OCI-LY7 (cell line): ENCODE measurements around the gene CHRNA4.

ENCODE experiments used
- EZH2phosphoT487 ChIP-seq: fragments of 200-600 bp; sonication (generic); IDR thresholded peaks from 2 replicates; pipeline ENCODE4 v1.6.1; 2018; ENCODE audit warnings: low read depth, borderline replicate concordance, mild to moderate bottlenecking, mixed run types, antibody characterized with exemption, low read length, moderate library complexity, mixed read lengths
- TF ChIP-seq, protein P1 (sequence below): fragments of 200-600 bp; sonication (generic); conservative IDR thresholded peaks from 2 replicates; pipeline ENCODE4 v1.5.1; 2014; ENCODE audit warnings: mild to moderate bottlenecking, antibody characterized with exemption, low read length, moderate library complexity, mixed read lengths

DNA sequence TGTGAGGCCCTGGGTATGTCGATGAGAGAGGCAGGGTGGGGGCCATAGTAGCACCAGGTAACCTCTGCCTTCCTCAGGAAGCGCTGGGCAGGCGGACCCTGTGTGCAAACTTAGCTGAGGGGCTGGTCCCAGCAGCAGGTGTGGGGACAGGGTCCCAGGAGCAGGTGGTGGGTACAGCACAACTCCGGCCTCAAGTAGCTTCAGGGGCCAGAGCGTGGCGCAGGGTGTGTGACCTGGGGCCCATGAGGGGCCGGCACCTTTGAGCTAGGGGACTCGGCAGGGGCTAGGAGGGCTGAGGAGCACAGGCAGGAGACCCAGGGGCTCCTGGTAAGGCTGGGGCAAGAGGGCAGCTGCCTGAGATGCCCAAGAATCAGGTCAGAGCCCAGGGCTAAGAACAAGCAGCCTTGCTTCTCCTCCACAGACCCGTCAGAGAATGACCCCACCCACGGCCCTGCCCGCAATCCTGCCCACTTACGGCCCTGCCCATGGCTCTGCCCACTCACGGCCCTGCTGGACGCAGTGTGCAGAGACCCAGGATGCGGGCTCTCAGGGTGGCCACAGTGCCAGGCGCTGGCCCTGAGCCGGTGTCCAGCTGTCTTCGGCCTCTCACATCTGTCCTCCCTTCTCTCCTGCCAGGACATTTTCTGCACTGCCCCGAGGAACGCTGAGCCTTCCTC, 30.9 kb downstream of the CHRNA4 start:
- TF ChIP-seq, protein P1, sequence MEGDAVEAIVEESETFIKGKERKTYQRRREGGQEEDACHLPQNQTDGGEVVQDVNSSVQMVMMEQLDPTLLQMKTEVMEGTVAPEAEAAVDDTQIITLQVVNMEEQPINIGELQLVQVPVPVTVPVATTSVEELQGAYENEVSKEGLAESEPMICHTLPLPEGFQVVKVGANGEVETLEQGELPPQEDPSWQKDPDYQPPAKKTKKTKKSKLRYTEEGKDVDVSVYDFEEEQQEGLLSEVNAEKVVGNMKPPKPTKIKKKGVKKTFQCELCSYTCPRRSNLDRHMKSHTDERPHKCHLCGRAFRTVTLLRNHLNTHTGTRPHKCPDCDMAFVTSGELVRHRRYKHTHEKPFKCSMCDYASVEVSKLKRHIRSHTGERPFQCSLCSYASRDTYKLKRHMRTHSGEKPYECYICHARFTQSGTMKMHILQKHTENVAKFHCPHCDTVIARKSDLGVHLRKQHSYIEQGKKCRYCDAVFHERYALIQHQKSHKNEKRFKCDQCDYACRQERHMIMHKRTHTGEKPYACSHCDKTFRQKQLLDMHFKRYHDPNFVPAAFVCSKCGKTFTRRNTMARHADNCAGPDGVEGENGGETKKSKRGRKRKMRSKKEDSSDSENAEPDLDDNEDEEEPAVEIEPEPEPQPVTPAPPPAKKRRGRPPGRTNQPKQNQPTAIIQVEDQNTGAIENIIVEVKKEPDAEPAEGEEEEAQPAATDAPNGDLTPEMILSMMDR: no peak
- TF ChIP-seq EZH2phosphoT487: no peak
